Suppressor macrophage (primary cell): ENCODE measurements around the gene KRTAP10-10.
"Not testable (repeated sequence)": the region's sequence is repeated elsewhere in the genome, so short reads cannot be mapped to it uniquely, and the experiment has no call there.

ENCODE experiments used
- DNase-seq, 4 experiments: peaks; one replicate each; pipeline ENCODE4 v3.0.0-alpha.2; 2020 to 2022

Gene KRTAP10-10

DNA sequence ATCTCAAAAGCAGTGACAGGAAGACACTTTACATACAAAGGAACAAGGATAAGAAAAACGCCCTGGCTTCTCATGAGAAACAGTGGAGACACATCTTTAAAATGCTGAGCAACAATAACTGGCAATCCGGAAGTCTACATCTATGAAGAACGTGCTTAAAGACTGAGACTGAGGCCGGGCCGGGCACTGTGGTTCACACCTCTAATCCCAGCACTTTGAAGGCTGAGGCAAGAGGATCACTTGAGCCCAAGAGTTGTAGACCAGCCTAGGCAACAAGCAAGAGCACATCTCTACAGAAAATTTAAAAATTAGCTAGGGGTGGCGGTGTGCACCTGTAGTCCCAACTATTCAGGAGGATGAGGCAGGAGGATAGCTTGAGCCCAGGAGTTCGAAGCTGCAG lies 46.9 kb downstream of the KRTAP10-10 start:
- no peak for DNase-seq

DNA sequence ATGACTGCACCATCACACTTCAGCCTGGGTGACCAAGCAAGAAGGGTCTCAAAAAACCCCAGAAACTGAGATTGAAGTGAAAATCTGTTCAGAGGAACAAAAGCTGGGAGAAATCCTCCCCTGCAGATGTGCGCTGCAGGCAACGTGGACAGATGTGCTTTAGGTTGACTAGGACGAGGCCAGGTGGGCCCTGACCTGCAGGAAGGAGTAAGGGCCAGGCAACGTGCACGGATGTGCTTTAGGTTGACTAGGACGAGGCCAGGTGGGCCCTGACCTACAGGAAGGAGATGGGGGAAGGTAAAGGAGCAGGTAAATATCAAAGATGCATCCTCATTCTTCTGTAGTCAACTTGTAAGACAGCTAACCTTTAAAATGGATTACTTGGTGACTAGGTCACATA lies 47.3 kb downstream of the KRTAP10-10 start:
- no peak for DNase-seq

DNA sequence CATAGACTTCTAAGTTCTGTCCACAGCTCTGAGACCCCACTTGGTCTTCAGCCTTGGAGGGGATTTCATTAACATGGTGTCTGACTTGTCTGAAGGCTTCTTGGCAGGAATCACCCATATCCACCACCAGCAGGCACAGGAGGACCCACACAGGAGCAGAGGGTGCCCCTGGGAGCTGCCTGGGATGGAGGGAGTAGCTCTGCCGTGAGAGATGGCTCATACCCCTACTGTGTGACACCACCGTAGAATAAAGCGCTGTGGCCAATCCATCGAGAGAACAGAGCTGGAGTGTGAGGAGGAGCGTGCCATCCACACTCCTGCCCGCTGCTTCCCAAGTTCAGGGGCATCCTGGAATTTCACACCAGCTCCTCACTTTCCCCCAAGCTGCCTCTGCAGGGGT lies 47.9 kb downstream of the KRTAP10-10 start:
- DNase-seq = not testable (repeated sequence)

DNA sequence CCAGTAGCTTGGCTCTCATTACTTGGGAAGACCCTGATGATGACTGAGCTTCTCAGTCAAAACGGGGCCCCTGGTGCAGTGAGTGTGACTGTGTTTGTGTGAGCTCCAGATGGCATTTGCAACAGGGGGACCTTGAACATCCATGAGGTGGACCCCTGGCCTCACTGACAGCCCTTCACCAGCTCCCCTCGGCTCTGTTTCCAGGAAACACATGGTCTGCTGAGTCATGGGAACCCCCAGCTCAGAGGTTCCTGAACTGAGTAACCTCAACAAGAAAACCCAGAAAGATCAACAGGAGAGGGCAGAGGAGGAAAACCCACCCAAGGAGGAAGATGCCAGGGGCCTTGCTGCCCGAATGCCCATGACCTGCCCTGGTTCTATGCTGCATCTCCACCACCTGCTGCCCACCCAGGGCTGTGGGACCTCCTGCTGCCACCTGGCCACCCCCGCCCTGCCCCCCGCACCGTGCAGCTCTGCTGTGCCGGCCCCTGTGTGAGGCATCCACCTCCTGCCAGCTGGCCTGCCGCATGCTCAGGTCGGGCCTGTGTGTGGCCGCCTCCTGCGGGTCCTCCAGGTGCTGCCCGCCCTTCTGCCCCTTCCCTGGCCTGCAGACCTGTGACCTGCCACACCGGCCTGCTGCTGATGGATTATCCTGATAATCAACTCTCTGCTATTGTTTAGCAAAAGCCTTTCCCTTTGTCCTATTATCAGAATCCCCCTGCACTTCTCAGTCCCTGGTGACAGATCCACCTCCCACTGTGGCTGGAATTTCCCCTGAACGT lies 49.0 kb downstream of the KRTAP10-10 start:
- no peak for DNase-seq

DNA sequence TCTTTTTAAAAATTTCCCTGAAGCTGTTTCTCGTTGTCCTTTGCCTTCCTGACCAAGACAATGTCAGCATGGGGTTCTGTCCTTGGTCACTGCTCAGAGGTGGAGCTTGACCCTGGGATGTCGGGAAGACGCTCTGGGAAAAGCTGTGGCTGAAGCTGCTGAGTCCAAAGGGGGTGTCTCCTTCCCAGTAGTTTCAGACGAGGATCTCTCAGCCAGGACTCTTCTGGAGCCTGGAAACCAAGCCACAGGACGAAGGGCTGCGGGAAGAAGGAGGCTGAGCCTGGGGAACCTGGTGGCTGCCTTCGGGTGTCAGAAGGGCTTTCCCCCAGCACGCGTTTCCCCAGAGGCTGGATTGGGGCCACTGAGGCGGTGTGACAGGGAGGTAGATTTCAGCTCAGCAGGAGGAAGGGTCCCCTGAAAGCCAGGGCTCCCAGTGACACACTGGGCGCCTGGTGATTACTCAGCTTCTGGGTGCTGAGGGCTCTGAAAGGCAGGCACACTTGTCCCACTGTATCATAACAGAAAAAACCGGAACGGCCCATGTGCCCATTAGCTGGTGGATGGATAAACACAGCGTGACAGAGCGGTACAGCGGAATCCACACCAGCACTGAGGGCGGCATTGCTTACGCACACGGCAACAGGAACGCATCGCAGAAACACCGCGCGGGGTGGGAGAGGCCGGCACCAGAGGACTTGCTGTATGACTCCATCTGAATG lies 49.8 kb downstream of the KRTAP10-10 start:
- no peak for DNase-seq

DNA sequence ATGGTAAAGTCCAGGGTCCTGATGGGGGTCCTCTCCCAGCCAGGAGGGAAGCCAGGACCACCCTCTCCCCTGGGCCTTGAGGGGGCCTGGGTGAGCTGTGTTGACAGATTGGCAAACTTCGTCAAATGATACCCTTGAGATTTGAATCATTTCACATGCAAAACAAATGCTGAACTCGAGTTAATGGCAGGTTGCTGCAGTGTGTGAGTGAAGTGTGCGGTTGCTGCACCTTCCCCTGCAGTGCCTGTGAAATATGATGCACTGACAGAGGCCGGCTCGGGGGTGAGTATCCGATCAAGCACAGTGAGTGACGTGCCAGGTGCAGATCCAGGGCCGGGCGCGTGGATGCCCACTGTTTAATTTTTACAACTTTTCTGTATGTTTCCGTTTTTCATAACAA lies 50.5 kb downstream of the KRTAP10-10 start:
- DNase-seq = no peak
